SH-SY5Y (cell line): Measurements from ENCODE around the gene EPM2A.

ENCODE experiments used
- GATA2 ChIP-seq: IDR thresholded peaks from 2 replicates; pipeline ENCODE4 v1.6.1; 2011; ENCODE audit warnings: mild to moderate bottlenecking, low read depth, low read length
- GATA3 ChIP-seq: IDR thresholded peaks from 2 replicates; pipeline ENCODE4 v1.6.1; 2011; ENCODE audit warnings: low read depth, mild to moderate bottlenecking, low read length, moderate library complexity

DNA sequence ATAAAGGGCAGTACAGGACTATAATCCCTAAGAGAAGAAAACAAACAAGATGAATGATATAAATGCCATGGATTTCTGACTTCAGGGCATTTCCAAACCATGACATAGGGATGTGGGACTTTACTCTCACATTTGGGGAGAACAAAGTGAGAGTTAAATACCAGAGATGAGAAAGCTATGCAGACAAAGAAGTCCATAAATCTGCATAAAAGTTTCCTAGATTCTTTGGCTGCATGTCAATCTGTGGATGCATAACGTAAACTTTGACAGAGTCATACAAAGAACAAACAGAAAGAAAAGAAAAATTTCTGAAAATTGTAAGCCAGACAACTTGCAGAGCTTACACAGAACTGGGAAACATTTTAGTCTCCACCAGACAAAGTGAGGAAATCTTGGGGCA is 11.7 kb downstream of the EPM2A start:
- TF ChIP-seq GATA2 (no peak), GATA3 (no peak)
